MM.1S (cell line): ENCODE measurements around the gene TATDN2.

Experiments used
- CTCF ChIP-seq: fragments of 300-600 bp; sonication (generic); IDR thresholded peaks from 2 replicates; pipeline ENCODE4 v1.5.1; 2016; ENCODE audit warnings: antibody characterized with exemption, low read length, mixed read lengths
- EZH2 ChIP-seq: fragments of 300-600 bp; sonication (generic); optimal IDR thresholded peaks from 2 replicates; pipeline ENCODE3; 2017; ENCODE audit warnings: low read depth, mild to moderate bottlenecking, antibody characterized with exemption, low read length, mixed read lengths

GRCh38 chr3:10262027-10262426, 13.8 kb downstream of the TATDN2 start:
- TF ChIP-seq CTCF (no peak), EZH2 (no peak)
